Measurements from ENCODE around the gene ATL2. TPM values are rescaled to one million over a fixed set of nuclear protein-coding genes. Genes with fewer than 3 reads are reported as not detected.

The ATL2 gene
- polyA plus RNA-seq, 3 donors = 7.8 to 28.3 (median 10.8) TPM

DNA sequence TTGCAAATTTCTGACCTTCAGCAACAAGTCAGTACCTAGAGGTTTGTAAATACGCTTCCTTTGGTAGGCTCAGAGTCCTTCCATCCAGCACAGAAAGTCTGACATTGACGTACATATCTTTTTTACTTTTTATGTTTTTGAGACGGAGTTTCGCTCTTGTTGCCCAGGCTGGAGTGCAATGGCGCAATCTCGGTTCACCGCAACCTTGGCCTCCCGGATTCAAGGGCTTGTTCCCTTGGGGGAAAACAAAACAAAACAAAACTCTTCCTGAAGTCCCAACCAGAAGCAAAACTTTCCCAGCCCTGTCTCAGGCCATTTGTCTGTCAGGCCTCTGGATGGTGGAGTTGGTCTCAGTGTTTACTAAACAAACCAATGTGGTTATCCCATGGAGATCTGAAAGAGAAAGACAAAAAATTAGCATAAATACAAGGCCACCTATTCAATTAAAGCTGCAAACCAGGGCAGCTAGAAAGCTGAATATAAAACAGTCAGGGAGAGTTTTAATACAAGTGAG lies 29.6 kb upstream of the ATL2 start:
- Histone ChIP-seq H3K4me3 (replicated peaks in 1 of 3; ENCODE audit: low read depth in 2 of 3, low read length in 3 of 3) (no peak overlapping the region), H3K36me3 (replicated peaks in 1 of 2; ENCODE audit: control insufficient read depth in 1 of 2, insufficient read depth in 2 of 2, low read length in 2 of 2) (no peaks in the 10 kb centered on the region), H3K79me2 (ENCODE audit: insufficient read depth, low read length) (no peaks in the 10 kb centered on the region), H4K20me1 (ENCODE audit: insufficient read depth, low read length) (no peaks in the 10 kb centered on the region), H3K27ac (ENCODE audit: low read depth in 1 of 2, low read length in 2 of 2) (no peak overlapping the region), H3K27me3 (ENCODE audit: control insufficient read depth in 2 of 2, insufficient read depth in 2 of 2, low read length in 2 of 2) (no peaks in the 10 kb centered on the region), H3K9me3 (replicated peaks in 1 of 2; ENCODE audit: control insufficient read depth in 1 of 2, insufficient read depth in 1 of 2, low read length in 2 of 2) (peaks cover 0 to under 1% of the 10 kb centered on the region in 2 donors), H2AFZ (ENCODE audit: insufficient read depth, low read depth, low read length, poor library complexity, severe bottlenecking) (no peak overlapping the region), H3K9ac (ENCODE audit: insufficient read depth, low read length, poor library complexity, severe bottlenecking) (no peak overlapping the region), H3K4me1 (ENCODE audit: control insufficient read depth in 1 of 2, insufficient read depth in 2 of 2, low read length in 2 of 2) (no peaks in the 10 kb centered on the region), H3K4me2 (replicated peaks; ENCODE audit: extremely low read depth, low read length, poor library complexity, severe bottlenecking) (no peak overlapping the region)
- WGBS (ENCODE audit: insufficient coverage) = 100% methylated on average over 2 of the region's 8 CpGs
- H3K9me3 Mint-ChIP-seq = peaks cover 2 to 20% (median 16%) of the 10 kb centered on the region in 7 donors
- peaks cover 0 to 2% (median 2%) of the 10 kb centered on the region in 3 donors for H3K27me3 Mint-ChIP-seq (ENCODE audit: low read depth in 3 of 3)
- intact Hi-C loops (cut with micrococcal nuclease) = no loop called here
- no peak overlapping the region for H3K27ac Mint-ChIP-seq
- no peak for DNase-seq
- no peak overlapping the region for H3K4me3 Mint-ChIP-seq
- H3K36me3 Mint-ChIP-seq = no peaks in the 10 kb centered on the region
- peaks cover 4% of the 10 kb centered on the region for H3K4me1 Mint-ChIP-seq
- TF ChIP-seq, protein P1, sequence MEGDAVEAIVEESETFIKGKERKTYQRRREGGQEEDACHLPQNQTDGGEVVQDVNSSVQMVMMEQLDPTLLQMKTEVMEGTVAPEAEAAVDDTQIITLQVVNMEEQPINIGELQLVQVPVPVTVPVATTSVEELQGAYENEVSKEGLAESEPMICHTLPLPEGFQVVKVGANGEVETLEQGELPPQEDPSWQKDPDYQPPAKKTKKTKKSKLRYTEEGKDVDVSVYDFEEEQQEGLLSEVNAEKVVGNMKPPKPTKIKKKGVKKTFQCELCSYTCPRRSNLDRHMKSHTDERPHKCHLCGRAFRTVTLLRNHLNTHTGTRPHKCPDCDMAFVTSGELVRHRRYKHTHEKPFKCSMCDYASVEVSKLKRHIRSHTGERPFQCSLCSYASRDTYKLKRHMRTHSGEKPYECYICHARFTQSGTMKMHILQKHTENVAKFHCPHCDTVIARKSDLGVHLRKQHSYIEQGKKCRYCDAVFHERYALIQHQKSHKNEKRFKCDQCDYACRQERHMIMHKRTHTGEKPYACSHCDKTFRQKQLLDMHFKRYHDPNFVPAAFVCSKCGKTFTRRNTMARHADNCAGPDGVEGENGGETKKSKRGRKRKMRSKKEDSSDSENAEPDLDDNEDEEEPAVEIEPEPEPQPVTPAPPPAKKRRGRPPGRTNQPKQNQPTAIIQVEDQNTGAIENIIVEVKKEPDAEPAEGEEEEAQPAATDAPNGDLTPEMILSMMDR (IDR thresholded peaks at IDR 0.05) = no peak

DNA sequence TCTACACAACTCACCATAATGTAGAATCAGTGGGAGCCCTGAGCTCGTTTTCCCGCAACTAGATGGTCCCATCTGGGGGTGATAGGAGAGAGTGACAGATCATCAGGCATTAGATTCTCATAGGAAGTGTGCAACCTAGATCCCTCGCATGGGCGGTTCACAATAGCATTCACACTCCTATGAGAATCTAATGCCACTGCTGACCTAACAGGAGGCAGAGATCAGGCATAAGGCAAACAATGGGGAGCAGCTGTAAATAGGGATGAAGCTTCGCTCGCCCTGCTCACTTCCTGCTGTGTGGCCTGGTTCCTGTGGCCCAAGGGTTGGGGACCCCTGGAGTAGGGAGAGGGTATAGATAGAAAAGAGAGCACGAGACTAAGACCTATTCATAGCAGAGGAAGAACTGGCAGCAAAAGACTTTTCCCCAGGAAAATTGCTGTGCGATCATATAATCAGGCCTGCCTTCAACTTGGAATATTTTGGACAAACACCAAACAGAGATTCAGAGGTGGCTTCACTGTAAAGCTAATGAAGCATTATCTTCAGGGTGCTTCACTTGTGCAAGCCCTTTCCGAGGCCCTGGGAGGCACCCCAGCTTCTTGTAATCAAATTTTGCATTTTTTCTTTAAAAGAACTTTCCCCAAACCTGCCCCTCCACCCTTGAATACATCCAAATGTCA lies 29.0 kb upstream of the ATL2 start:
- no peak overlapping the region for H3K9ac ChIP-seq (ENCODE audit: insufficient read depth, low read length, poor library complexity, severe bottlenecking)
- no peaks in the 10 kb centered on the region for H4K20me1 ChIP-seq (ENCODE audit: insufficient read depth, low read length)
- no peak overlapping the region for H2AFZ ChIP-seq (ENCODE audit: insufficient read depth, low read depth, low read length, poor library complexity, severe bottlenecking)
- intact Hi-C loops (cut with micrococcal nuclease) = no loop called here
- no peak overlapping the region for H3K27ac ChIP-seq (ENCODE audit: low read depth in 1 of 2, low read length in 2 of 2)
- 91% methylated on average over 4 of the region's 9 CpGs for WGBS (ENCODE audit: insufficient coverage)
- no peak overlapping the region for H3K4me3 Mint-ChIP-seq
- no peaks in the 10 kb centered on the region for H3K79me2 ChIP-seq (ENCODE audit: insufficient read depth, low read length)
- no peaks in the 10 kb centered on the region for H3K9me3 ChIP-seq (replicated peaks in 1 of 2; ENCODE audit: control insufficient read depth in 1 of 2, insufficient read depth in 1 of 2, low read length in 2 of 2)
- no peak for DNase-seq
- peaks cover 0 to 18% (median 15%) of the 10 kb centered on the region in 7 donors for H3K9me3 Mint-ChIP-seq
- H3K4me1 ChIP-seq (ENCODE audit: control insufficient read depth in 1 of 2, insufficient read depth in 2 of 2, low read length in 2 of 2) = no peaks in the 10 kb centered on the region
- TF ChIP-seq, protein P1 (IDR thresholded peaks at IDR 0.05) = no peak
- H3K4me3 ChIP-seq (replicated peaks in 1 of 3; ENCODE audit: low read depth in 2 of 3, low read length in 3 of 3) = no peak overlapping the region
- no peaks in the 10 kb centered on the region for H3K27me3 ChIP-seq (ENCODE audit: control insufficient read depth in 2 of 2, insufficient read depth in 2 of 2, low read length in 2 of 2)
- peaks cover 0 to 6% (median 2%) of the 10 kb centered on the region in 3 donors for H3K27me3 Mint-ChIP-seq (ENCODE audit: low read depth in 3 of 3)
- H3K27ac Mint-ChIP-seq = no peak overlapping the region
- peaks cover 4% of the 10 kb centered on the region for H3K4me1 Mint-ChIP-seq
- H3K4me2 ChIP-seq (replicated peaks; ENCODE audit: extremely low read depth, low read length, poor library complexity, severe bottlenecking) = no peak overlapping the region
- H3K36me3 ChIP-seq (replicated peaks in 1 of 2; ENCODE audit: control insufficient read depth in 1 of 2, insufficient read depth in 2 of 2, low read length in 2 of 2) = no peaks in the 10 kb centered on the region
- H3K36me3 Mint-ChIP-seq = no peaks in the 10 kb centered on the region
